IMR-90 (cell line): ENCODE results near the gene SLIT2. TPM values are rescaled to one million over a fixed set of nuclear protein-coding genes. Genes with fewer than 3 reads are reported as not detected.

ENCODE experiments used
- ATAC-seq: fragments of 200-7000 bp; cut with Tn5 transposase; 2 replicates; pipeline ENCODE4 v1.9.1; 2020; ENCODE audit warnings: low read depth, mild to moderate bottlenecking, moderate library complexity
- BruUV-seq: library from RNA; stranded (reverse); fragments of 400-500 nt; replicated peaks from 2 replicates; lab custom pipeline; 2021; lab: Mats Ljungman, UMichigan
- CTCF ChIA-PET: fragments of 300-600 bp; formaldehyde crosslinking; extraction: SDS; loops from one replicate; lab custom pipeline; 2021; ENCODE audit warnings: antibody characterized with exemption; lab: Yijun Ruan, JAX
- POLR2A ChIA-PET: fragments of 300-600 bp; sonication (Branson Sonifier 250); formaldehyde crosslinking; loops from one replicate; lab custom pipeline; 2022; ENCODE audit warnings: antibody characterized with exemption; ENCODE audit not compliant: unreplicated experiment; lab: Charles Lee
- DNase-seq: peaks from one replicate; pipeline ENCODE4 v3.0.0; 2013
- H2AFZ ChIP-seq: replicated peaks from 2 replicates; pipeline ENCODE3; 2013; ENCODE audit warnings: low read length, mild to moderate bottlenecking; ENCODE audit not compliant: poor library complexity
- H2AK5ac ChIP-seq: 2 replicates; pipeline ENCODE4 v1.6.1; 2013; ENCODE audit warnings: low read depth, low read length, inconsistent platforms
- H2AK9ac ChIP-seq: replicated peaks from 2 replicates; pipeline ENCODE3; 2013; ENCODE audit warnings: mild to moderate bottlenecking, low read depth, low read length, moderate library complexity; ENCODE audit not compliant: poor library complexity
- H2BK120ac ChIP-seq: 2 replicates; pipeline ENCODE4 v1.6.1; 2013; ENCODE audit warnings: low read depth, low read length, inconsistent platforms
- H2BK15ac ChIP-seq: 3 replicates; pipeline ENCODE4 v1.6.1; 2013; ENCODE audit warnings: low read depth, low read length, inconsistent platforms
- H2BK20ac ChIP-seq: 2 replicates; pipeline ENCODE4 v1.6.1; 2013; ENCODE audit warnings: low read depth, mild to moderate bottlenecking, inconsistent platforms, low read length, moderate library complexity
- H2BK5ac ChIP-seq: 2 replicates; pipeline ENCODE4 v1.6.1; 2013; ENCODE audit warnings: mild to moderate bottlenecking, low read depth, low read length, inconsistent platforms; ENCODE audit not compliant: poor library complexity, severe bottlenecking
- H3K14ac ChIP-seq: replicated peaks from 2 replicates; pipeline ENCODE4 v1.6.1; 2013; ENCODE audit warnings: low read depth, low read length, inconsistent platforms
- H3K18ac ChIP-seq: 2 replicates; pipeline ENCODE4 v1.6.1; 2013; ENCODE audit warnings: low read depth, low read length, control low read depth
- H3K23ac ChIP-seq: 2 replicates; pipeline ENCODE4 v1.6.1; 2013; ENCODE audit warnings: low read depth, low read length, inconsistent platforms
- H3K27ac ChIP-seq: 2 replicates; pipeline ENCODE4 v1.5.1; 2013; ENCODE audit warnings: mild to moderate bottlenecking, control low read depth, low read length; ENCODE audit not compliant: insufficient read depth
- H3K27me3 ChIP-seq: 2 replicates; pipeline ENCODE4 v1.6.1; 2013; ENCODE audit warnings: low read length; ENCODE audit not compliant: control insufficient read depth, insufficient read depth
- H3K36me3 ChIP-seq: 2 replicates; pipeline ENCODE4 v1.6.1; 2013; ENCODE audit warnings: low read length, mixed read lengths; ENCODE audit not compliant: control insufficient read depth, insufficient read depth
- H3K4ac ChIP-seq: 2 replicates; pipeline ENCODE4 v1.6.1; 2013; ENCODE audit warnings: low read depth, low read length, inconsistent platforms
- H3K4me1 ChIP-seq: 2 replicates; pipeline ENCODE4 v1.6.1; 2013; ENCODE audit warnings: low read length, mixed read lengths; ENCODE audit not compliant: control insufficient read depth, insufficient read depth
- H3K4me2 ChIP-seq: 2 replicates; pipeline ENCODE4 v1.6.1; 2013; ENCODE audit warnings: low read depth, mild to moderate bottlenecking, control low read depth, low read length, moderate library complexity
- H3K4me3 ChIP-seq: 2 replicates; pipeline ENCODE4 v1.5.1; 2013; ENCODE audit warnings: low read depth, mild to moderate bottlenecking, control low read depth, low read length, moderate library complexity; ENCODE audit not compliant: insufficient read depth
- H3K56ac ChIP-seq: 2 replicates; pipeline ENCODE4 v1.6.1; 2013; ENCODE audit warnings: low read length, inconsistent platforms; ENCODE audit not compliant: insufficient read depth; ENCODE audit errors: extremely low read depth
- H3K79me1 ChIP-seq, 2 experiments: 2 replicates each; pipeline ENCODE4 v1.6.1; 2013; ENCODE audit warnings: low read length in 2 of 2, inconsistent platforms in 1 of 2, low read depth in 1 of 2
- H3K9ac ChIP-seq: 2 replicates; pipeline ENCODE4 v1.6.1; 2013; ENCODE audit warnings: low read depth, low read length, control low read depth
- H3K9me1 ChIP-seq: 2 replicates; pipeline ENCODE4 v1.6.1; 2013; ENCODE audit warnings: low read length, inconsistent platforms; ENCODE audit not compliant: insufficient read depth
- H3K9me3 ChIP-seq: 2 replicates; pipeline ENCODE4 v1.6.1; 2013; ENCODE audit warnings: low read length; ENCODE audit not compliant: control insufficient read depth, insufficient read depth
- H4K20me1 ChIP-seq: 2 replicates; pipeline ENCODE4 v1.6.1; 2013; ENCODE audit warnings: low read length, inconsistent platforms; ENCODE audit not compliant: insufficient read depth
- H4K5ac ChIP-seq: 2 replicates; pipeline ENCODE4 v1.6.1; 2013; ENCODE audit warnings: mild to moderate bottlenecking, low read depth, low read length, control low read depth
- H4K8ac ChIP-seq, 2 experiments: 2 replicates each; pipeline ENCODE4 v1.6.1; 2013; ENCODE audit warnings: low read depth in 2 of 2, low read length in 2 of 2, control low read depth in 1 of 2, inconsistent platforms in 1 of 2
- H4K91ac ChIP-seq: 2 replicates; pipeline ENCODE4 v1.6.1; 2013; ENCODE audit warnings: low read depth, low read length, inconsistent platforms; ENCODE audit not compliant: insufficient read depth
- CTCF ChIP-seq: conservative IDR thresholded peaks from 2 replicates; pipeline ENCODE4 v1.5.1; 2012; ENCODE audit warnings: mild to moderate bottlenecking, low read depth, low read length, improper control_type of control experiment
- ELK1 ChIP-seq: fragments of 150-350 bp; IDR thresholded peaks from 2 replicates; pipeline ENCODE4 v1.6.1; 2016; ENCODE audit warnings: low read depth, mild to moderate bottlenecking, low read length, moderate library complexity, borderline replicate concordance
- FOS ChIP-seq: fragments of 150-350 bp; IDR thresholded peaks from 2 replicates; pipeline ENCODE4 v1.6.1; 2016; ENCODE audit warnings: low read depth, low read length
- MAFK ChIP-seq: IDR thresholded peaks from 2 replicates; pipeline ENCODE4 v1.6.1; 2012; ENCODE audit warnings: low read depth, low read length, improper control_type of control experiment
- MXI1 ChIP-seq: IDR thresholded peaks from 2 replicates; pipeline ENCODE4 v1.6.1; 2012; ENCODE audit warnings: low read depth, mild to moderate bottlenecking, low read length, moderate library complexity, borderline replicate concordance
- RFX5 ChIP-seq: IDR thresholded peaks from 2 replicates; pipeline ENCODE4 v1.8.0; 2012; ENCODE audit warnings: low read depth, mild to moderate bottlenecking, low read length, moderate library complexity
- WGBS, 2 experiments: methylation state at CpG; one replicate each; pipeline versions ENCODE4 v1.1.5 to v1.1.7; 2013; ENCODE audit warnings: missing lambda C conversion rate in 2 of 2; ENCODE audit not compliant: insufficient read length in 1 of 2; ENCODE audit errors: extremely low coverage in 2 of 2; 5-methylcytosine and 5-hydroxymethylcytosine counted together
- dilution Hi-C: fragments of 300-500 bp; cut with HindIII; formaldehyde crosslinking; loops from one replicate; pipeline ENCODE4 v1.14.3; 2018; ENCODE audit warnings: low sequenced_read_pairs; ENCODE audit not compliant: unreplicated experiment
- in situ Hi-C: fragments of 300-500 bp; cut with MboI; formaldehyde crosslinking; loops from 3 replicates; pipeline ENCODE4 v1.14.3; 2019; ENCODE audit warnings: low sequenced_read_pairs, inconsistent platforms, mixed read lengths
- intact Hi-C: fragments of 100-400 bp; cut with micrococcal nuclease; formaldehyde crosslinking; loops from 2 replicates; pipeline ENCODE4 v1.10.0; 2022
- polyA plus RNA-seq, 3 experiments: library from polyadenylated mRNA; depleted of rRNA; stranded (reverse); fragments of >200 nt; gene quantifications; 2 replicates each; pipeline ENCODE4 v1.2.3, GENCODE V29; 2012; ENCODE audit warnings: low replicate concordance in 1 of 3
- total RNA-seq: library from RNA; depleted of rRNA; stranded (reverse); fragments of >200 nt; gene quantifications from 2 replicates; pipeline ENCODE4 v1.2.3, GENCODE V29; 2012

SLIT2 gene
- total and polyA plus RNA-seq, 2 of the 4 experiments (the other 2 are of a cell fraction), result 13.6 to 14.3 TPM

DNA sequence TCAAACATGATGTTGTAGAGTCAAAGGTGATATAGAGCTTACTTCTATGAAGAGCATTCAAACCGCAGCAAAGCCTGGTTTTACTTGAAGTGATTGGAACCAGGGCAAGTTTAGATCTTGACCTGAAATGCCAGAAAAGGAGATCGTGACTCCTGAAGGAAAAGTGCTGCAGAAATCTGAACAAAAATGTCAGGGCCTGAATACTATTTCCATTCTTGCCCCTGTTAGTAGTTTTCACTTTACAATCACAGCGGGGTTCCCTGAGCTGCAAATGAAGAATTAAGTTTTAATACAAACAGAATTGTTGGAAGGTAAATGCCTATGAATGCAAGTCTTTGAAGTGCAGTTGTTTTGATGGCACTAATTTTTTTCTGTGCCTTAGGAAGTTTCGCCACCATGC, 4.1 kb downstream of the SLIT2 start:
- ChIA-PET POLR2A (no interaction called here), CTCF (no interaction called here)
- Histone ChIP-seq H3K56ac (no peak overlapping the region), H4K8ac (no peak overlapping the region), H3K9me1 (no peaks in the 10 kb centered on the region), H2AFZ (no peak overlapping the region), H4K20me1 (peaks cover 7% of the 10 kb centered on the region), H3K27ac (no peak overlapping the region), H2AK5ac (no peak overlapping the region), H4K91ac (no peak overlapping the region), H3K23ac (no peak overlapping the region), H3K4ac (no peak overlapping the region), H3K36me3 (no peaks in the 10 kb centered on the region), H2BK5ac (no peak overlapping the region), H3K4me3 (no peak overlapping the region), H3K4me1 (peaks cover 8% of the 10 kb centered on the region; the same call in 1 of the 2 replicates), H3K27me3 (peaks cover 22% of the 10 kb centered on the region), H3K4me2 (peak overlapping the region; percentile 44; the same call in 1 of the 2 replicates), H2BK15ac (no peak overlapping the region), H3K79me1 (peaks cover 0 to 6% of the 10 kb centered on the region in 2 experiments; a peak in 1 of 4 replicates), H4K5ac (no peak overlapping the region), H2BK120ac (no peak overlapping the region), H3K9ac (no peak overlapping the region), H3K14ac (no peak overlapping the region), H2AK9ac (no peak overlapping the region), H3K18ac (no peak overlapping the region), H2BK20ac (no peak overlapping the region), H3K9me3 (no peaks in the 10 kb centered on the region)
- in situ Hi-C loops (no loop called here), intact Hi-C loops (loop anchor here (10.0 kb wide), 3 partner anchors 541 to 1251 kb away; no protein-coding TSS in a partner anchor), dilution Hi-C loops (no loop called here)
- TF ChIP-seq RFX5, result no peak
- TF ChIP-seq FOS, result no peak
- TF ChIP-seq ELK1, result no peak
- no peak for TF ChIP-seq MAFK
- TF ChIP-seq MXI1, result no peak
- no peak for TF ChIP-seq CTCF
- WGBS, 2 experiments, result no CpG with 5 or more reads among the region's 4 CpGs
- no TSS peak for BruUV-seq
- DNase-seq (no peak), ATAC-seq (no peak)
